Cardiac muscle cell (in vitro differentiated cells and primary cell): ENCODE measurements around the gene ECM2. TPM values are rescaled to one million over a fixed set of nuclear protein-coding genes. Genes with fewer than 3 reads are reported as not detected.

ENCODE experiments used
- DNase-seq, 2 donors: peaks; one replicate each; pipeline versions ENCODE4 v3.0.0 to v3.0.0-alpha.2; 2010 to 2017; ENCODE audit warnings: low read depth in 1 of 2, low spot score in 1 of 2
- H3K27ac ChIP-seq: fragments of 200-600 bp; sonication (generic); 2 replicates; pipeline ENCODE4 v1.5.1; 2016
- H3K27me3 ChIP-seq: fragments of 200-600 bp; sonication (generic); 2 replicates; pipeline ENCODE4 v1.6.0; 2016; ENCODE audit warnings: control low read depth
- H3K36me3 ChIP-seq: fragments of 200-600 bp; sonication (generic); 2 replicates; pipeline ENCODE4 v1.5.1; 2016; ENCODE audit warnings: control low read depth
- H3K4me1 ChIP-seq: fragments of 200-600 bp; sonication (generic); 2 replicates; pipeline ENCODE4 v1.8.1; 2017; ENCODE audit warnings: low read depth, mild to moderate bottlenecking, mixed run types
- H3K4me3 ChIP-seq: fragments of 200-600 bp; sonication (generic); 2 replicates; pipeline ENCODE4 v1.5.1; 2016; ENCODE audit warnings: mild to moderate bottlenecking
- H3K9me3 ChIP-seq: fragments of 200-600 bp; sonication (generic); 2 replicates; pipeline ENCODE4 v1.5.1; 2017; ENCODE audit warnings: low read depth, mild to moderate bottlenecking, control low read depth
- CTCF ChIP-seq: IDR thresholded peaks from 2 replicates; pipeline ENCODE4 v1.5.1; 2012; ENCODE audit warnings: low read depth, mild to moderate bottlenecking, low read length
- polyA plus RNA-seq: library from polyadenylated mRNA; unstranded; fragments of >200 nt; fragmentation: Nextera tagmentation; extraction: Ambion mirVana; gene quantifications from 2 replicates; pipeline ENCODE4 v1.2.1, GENCODE V29; 2016
- total RNA-seq: library from RNA; depleted of rRNA; stranded (reverse); fragments of >200 nt; gene quantifications from 2 replicates; pipeline ENCODE4 v1.2.3, GENCODE V29; 2016

Gene ECM2
- total and polyA plus RNA-seq, 2 experiments from 2014 or later = not detected

GRCh38 chr9:92496396-92497176, 39.2 kb downstream of the ECM2 start:
- Histone ChIP-seq H3K36me3 (no peaks in the 10 kb centered on the region), H3K9me3 (no peaks in the 10 kb centered on the region), H3K4me1 (peaks cover 7% of the 10 kb centered on the region), H3K4me3 (no peak overlapping the region), H3K27ac (no peak overlapping the region), H3K27me3 (no peaks in the 10 kb centered on the region)
- DNase-seq = no peak
- TF ChIP-seq CTCF = no peak

GRCh38 chr9:92494856-92495255, 40.9 kb downstream of the ECM2 start:
- DNase-seq = no peak
- Histone ChIP-seq H3K36me3 (no peaks in the 10 kb centered on the region), H3K27me3 (no peaks in the 10 kb centered on the region), H3K9me3 (no peaks in the 10 kb centered on the region), H3K4me1 (peaks cover 7% of the 10 kb centered on the region), H3K4me3 (no peak overlapping the region), H3K27ac (no peak overlapping the region)
- TF ChIP-seq CTCF = no peak

GRCh38 chr9:92493749-92494387, 41.9 kb downstream of the ECM2 start:
- no peak overlapping the region for H3K27ac ChIP-seq
- no peaks in the 10 kb centered on the region for H3K9me3 ChIP-seq
- H3K36me3 ChIP-seq = no peaks in the 10 kb centered on the region
- H3K4me1 ChIP-seq = peaks cover 7% of the 10 kb centered on the region
- TF ChIP-seq CTCF = no peak
- DNase-seq = no peak
- no peaks in the 10 kb centered on the region for H3K27me3 ChIP-seq
- no peak overlapping the region for H3K4me3 ChIP-seq

- Histone ChIP-seq H3K4me1 (peaks cover 7% of the 10 kb centered on the region), H3K36me3 (no peaks in the 10 kb centered on the region), H3K27me3 (no peaks in the 10 kb centered on the region), H3K9me3 (no peaks in the 10 kb centered on the region), H3K27ac (no peak overlapping the region), H3K4me3 (no peak overlapping the region)
- no peak for TF ChIP-seq CTCF
- DNase-seq = peak in 1 of 2 donors; percentile 31
Observed at GRCh38 chr9:92492781-92493401, 42.9 kb downstream of the ECM2 start.

GRCh38 chr9:92488681-92489550, 46.9 kb downstream of the ECM2 start:
- Histone ChIP-seq H3K9me3 (no peaks in the 10 kb centered on the region), H3K27ac (no peak overlapping the region), H3K4me1 (peaks cover 7% of the 10 kb centered on the region), H3K36me3 (no peaks in the 10 kb centered on the region), H3K27me3 (no peaks in the 10 kb centered on the region), H3K4me3 (no peak overlapping the region)
- TF ChIP-seq CTCF = no peak
- DNase-seq = no peak
